GM18868 (cell line): ENCODE measurements around the gene STX16.
"Not testable (repeated sequence)": the region's sequence is repeated elsewhere in the genome, so short reads cannot be mapped to it uniquely, and the experiment has no call there.

ENCODE experiments used
- ATAC-seq: cut with Tn5 transposase; IDR thresholded peaks from one replicate; pipeline ENCODE4 v1.9.1; 2021; ENCODE audit warnings: mild to moderate bottlenecking, moderate library complexity; ENCODE audit not compliant: unreplicated experiment

The STX16 gene

GRCh38 chr20:58719971-58720371 lies 68.9 kb downstream of the STX16 start:
- ATAC-seq, result no peak

DNA sequence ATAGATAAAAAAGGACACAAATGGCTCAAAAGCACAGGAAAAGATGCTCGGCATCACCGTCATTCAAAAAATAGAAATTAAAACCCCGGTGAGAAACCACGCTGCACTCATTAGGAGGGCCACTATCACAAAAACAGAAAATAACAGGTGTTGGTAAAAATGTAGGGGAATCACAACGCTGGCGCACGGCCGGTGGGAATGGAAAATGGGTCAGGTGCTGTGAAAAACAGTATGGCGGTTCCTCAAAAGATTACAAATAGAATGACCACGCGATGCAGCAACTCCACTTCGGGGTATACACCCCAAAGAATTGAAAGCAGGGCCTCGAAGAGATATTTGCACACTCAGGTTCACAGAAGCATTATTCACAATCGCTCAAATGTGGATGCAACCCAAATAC lies 69.8 kb downstream of the STX16 start:
- no peak for ATAC-seq

DNA sequence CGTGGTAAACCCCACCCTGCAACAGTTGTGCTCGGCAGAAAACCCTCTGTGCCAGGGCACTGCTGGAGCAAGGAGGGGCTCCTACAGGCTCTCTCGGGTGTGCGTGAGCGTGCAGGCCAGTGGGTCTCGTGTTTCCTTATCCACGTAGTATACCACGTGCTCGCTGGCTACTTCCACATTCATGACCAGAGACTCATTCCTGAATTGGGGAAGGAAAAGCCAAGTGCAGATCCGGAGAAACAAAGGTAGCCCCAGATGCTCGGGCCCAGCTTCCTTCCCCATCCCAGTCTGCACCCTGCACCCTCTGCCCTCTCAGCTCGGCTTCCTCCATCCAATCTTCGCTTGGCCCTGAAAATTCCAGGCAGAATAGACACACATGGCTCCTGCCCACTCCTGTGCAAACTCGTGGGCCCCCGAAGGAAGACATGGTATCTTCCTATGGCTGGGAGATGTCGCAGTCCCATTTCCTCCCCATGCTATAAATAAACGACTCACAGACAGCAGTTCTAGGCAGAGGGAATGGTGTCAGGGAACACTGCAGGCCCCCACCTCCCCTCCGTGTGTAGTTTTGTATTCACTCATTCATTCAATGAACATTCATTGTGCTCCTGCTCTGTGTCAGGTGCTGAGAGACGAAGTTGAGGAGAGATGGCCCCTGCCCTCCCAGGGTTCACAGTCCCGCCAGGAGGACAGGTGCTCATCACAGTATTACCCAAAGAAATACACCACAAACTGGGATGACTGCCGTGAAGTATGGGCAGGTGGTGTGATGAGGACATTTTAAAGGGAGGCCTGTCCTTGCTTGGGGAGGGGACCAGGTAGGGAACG lies 71.1 kb downstream of the STX16 start:
- ATAC-seq, result no peak

DNA sequence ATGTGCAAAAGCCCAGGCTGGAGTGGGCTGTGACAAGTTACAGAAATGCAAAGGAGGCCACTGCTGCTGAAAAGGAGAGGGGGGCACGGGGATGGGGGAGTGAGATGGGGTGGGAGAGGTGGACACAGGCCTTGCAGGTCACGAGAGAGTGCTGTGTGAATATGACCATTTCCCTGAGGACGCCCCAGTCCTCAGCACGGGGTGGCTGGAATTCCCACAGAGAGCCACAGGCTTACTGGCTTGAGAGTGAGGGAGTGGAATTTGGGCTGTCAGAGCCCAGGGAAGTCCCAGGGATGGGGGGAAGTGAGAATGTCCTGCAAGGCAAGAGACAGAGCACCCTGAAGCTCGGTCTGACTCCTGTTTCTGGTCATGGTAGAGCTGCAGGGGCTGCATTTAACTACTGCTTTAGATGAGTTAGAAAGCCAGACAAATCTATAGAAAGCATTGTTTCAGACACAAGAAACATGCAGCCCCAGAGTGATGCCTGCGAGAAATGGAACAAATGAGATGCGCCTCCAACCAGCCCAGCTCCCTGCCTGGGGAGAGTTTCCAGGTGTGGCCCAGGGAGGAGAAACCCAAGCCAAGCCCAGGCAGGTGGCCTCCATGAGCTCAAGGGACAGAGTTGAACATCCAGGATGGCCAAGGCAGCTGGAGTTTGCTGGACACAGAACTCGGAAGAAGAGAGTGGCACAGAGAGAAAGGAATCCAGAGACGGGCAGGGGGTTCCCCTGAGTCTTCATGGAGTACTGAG lies 72.0 kb downstream of the STX16 start:
- ATAC-seq, result no peak

DNA sequence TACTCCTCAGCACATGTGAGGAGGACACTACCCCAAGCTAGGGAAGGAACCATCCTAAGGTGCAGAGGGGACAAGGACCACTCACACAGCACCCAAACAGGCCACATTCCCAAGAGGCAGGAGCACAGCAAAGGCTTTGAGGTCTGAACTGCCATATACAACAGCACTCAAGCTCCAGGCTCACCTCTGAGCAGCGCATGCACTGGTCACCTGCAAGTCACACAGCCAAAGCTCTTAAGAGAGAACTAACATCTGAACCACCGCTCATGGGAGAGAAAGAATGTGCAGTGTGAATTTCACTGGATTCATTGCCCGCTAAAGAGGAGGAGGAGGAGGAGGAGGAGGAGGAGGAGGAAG lies 72.5 kb downstream of the STX16 start:
- no peak for ATAC-seq

DNA sequence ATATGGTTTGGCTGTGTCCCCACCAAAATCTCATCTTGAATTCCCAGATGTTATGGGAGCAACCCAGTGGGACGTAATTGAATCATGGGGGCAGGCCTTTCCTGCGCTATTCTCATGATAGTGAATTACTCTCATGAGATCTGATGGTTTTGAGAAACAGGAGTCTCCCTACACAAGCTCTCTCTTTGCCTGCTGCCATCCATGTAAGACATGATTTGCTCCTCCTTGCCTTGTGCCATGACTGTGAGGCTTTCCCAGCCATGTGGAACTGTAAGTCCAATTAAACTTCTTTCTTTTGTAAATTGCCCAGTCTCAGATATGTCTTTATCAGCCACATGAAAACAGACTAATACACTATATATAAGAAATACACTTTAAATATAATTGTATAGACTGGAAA lies 75.1 kb downstream of the STX16 start:
- not testable (repeated sequence) for ATAC-seq
